Right atrium auricular region (tissue), 2 donors: ENCODE measurements around the gene OR10Z1. TPM values are rescaled to one million over a fixed set of nuclear protein-coding genes. Genes with fewer than 3 reads are reported as not detected.

Source experiments
- DNase-seq: peaks from one replicate; pipeline ENCODE4 v3.0.0-alpha.2; 2019; ENCODE audit warnings: low spot score
- H3K27ac ChIP-seq, 2 donors: fragments of 200-600 bp; sonication (generic); 1 replicate in 1 of 2; 2 replicates in 1 of 2; pipeline ENCODE4 v1.5.1; 2016 to 2019
- H3K27me3 ChIP-seq, 2 donors: fragments of 200-600 bp; sonication (generic); one replicate each; pipeline versions ENCODE4 v1.5.1 to v1.6.0; 2017 to 2019
- H3K36me3 ChIP-seq: fragments of 200-600 bp; sonication (generic); one replicate; pipeline ENCODE4 v1.5.1; 2016
- H3K4me1 ChIP-seq, 2 donors: fragments of 200-600 bp; sonication (generic); one replicate each; pipeline versions ENCODE4 v1.5.1 to v1.6.0; 2017 to 2019
- H3K4me3 ChIP-seq, 2 donors: fragments of 200-600 bp; sonication (generic); 1 replicate in 1 of 2; 2 replicates in 1 of 2; pipeline ENCODE4 v1.5.1; 2017 to 2019; ENCODE audit warnings: mild to moderate bottlenecking in 1 of 2, moderate library complexity in 1 of 2
- H3K9me3 ChIP-seq, 2 donors: fragments of 200-600 bp; sonication (generic); one replicate each; pipeline ENCODE4 v1.5.1; 2019
- CTCF ChIP-seq, 2 donors: fragments of 200-600 bp; sonication (generic); IDR thresholded peaks; one replicate each; pipeline ENCODE4 v1.5.1; 2019; ENCODE audit warnings: antibody characterized with exemption in 2 of 2
- total RNA-seq, 2 donors: library from RNA; depleted of rRNA; stranded (reverse); fragments of >200 nt; gene quantifications; one replicate each; pipeline ENCODE4 v1.1.0, GENCODE V29; 2016

The OR10Z1 gene
- total RNA-seq, 2 donors from 2014 or later: not detected

DNA sequence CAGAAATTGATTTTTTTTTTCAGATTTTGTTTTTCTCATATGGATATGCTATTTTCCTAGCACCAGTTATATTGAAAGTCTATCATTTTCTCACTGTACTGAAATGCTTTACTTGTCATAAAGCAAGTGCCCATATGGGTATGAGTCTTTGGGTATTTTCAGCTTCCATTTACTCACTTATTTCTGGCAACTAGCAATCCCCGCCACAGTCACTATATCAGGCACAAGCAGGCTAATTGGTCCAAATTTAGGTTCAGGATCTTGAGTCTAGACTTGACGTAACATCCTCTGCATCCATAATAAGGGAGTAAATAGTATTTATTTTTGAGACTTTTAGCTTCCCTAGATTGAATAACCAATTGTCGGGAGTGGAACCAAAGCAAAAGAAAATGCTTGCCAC is 27.5 kb upstream of the OR10Z1 start:
- no peaks in the 10 kb centered on the region for H3K4me1 ChIP-seq
- no peaks in the 10 kb centered on the region for H3K36me3 ChIP-seq
- H3K27me3 ChIP-seq: no peaks in the 10 kb centered on the region
- TF ChIP-seq CTCF (IDR thresholded peaks at IDR 0.05): no peak
- DNase-seq: no peak
- H3K9me3 ChIP-seq: no peaks in the 10 kb centered on the region
- no peak overlapping the region for H3K4me3 ChIP-seq
- H3K27ac ChIP-seq: no peak overlapping the region

DNA sequence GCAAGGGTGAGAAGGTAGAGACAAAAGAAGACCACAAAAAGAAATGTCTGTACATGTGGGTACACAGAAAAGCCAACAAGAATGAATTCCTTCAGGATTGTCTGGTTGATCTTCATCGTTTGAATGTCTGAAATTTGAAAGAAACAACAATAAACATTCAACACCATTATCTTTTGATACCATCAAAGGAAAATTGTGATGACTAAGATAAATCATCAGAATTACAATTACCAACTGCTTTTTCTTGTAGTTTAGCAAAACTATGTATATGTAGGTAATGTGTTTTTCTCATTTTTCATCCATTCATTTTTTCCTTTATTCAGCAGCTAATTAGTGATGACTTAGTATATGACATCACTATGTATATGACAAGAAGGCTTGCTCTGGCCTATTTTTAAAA is 25.3 kb upstream of the OR10Z1 start, which contains the start of gene OR10X1:
Gene OR10X1 (minus strand): TSS at position 167 of the 400 bp plus-strand sequence. CDS start 0 bp downstream, at position 167.
- H3K9me3 ChIP-seq: no peaks in the 10 kb centered on the region
- no peaks in the 10 kb centered on the region for H3K4me1 ChIP-seq
- TF ChIP-seq CTCF (IDR thresholded peaks at IDR 0.05): no peak
- no peak within 1 kb of the TSS for H3K4me3 ChIP-seq
- no peaks in the 10 kb centered on the region for H3K27me3 ChIP-seq
- H3K27ac ChIP-seq: no peak within 1 kb of the TSS
- H3K36me3 ChIP-seq: no peaks in the 10 kb centered on the region
- no peak for DNase-seq

DNA sequence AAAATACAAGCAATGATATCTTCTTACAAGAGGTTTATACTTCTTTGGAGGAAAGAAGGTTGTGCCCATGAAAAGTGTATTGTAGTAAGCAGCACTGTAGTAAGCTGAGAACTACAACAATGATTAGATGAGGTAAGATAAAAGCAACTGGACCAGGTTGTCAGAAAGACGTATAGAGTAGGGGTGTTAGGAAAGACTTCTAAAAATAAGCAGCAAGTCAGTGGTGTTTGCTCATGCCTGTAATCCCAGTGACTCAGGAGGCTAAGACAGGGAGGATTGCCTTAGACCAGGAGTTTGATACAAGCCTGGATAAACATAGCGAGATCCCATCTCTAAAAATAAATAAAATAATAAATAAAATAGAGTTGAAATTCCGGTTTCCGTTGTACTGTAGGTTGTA is 21.1 kb upstream of the OR10Z1 start:
- no peak overlapping the region for H3K4me3 ChIP-seq
- TF ChIP-seq CTCF (IDR thresholded peaks at IDR 0.05): no peak

DNA sequence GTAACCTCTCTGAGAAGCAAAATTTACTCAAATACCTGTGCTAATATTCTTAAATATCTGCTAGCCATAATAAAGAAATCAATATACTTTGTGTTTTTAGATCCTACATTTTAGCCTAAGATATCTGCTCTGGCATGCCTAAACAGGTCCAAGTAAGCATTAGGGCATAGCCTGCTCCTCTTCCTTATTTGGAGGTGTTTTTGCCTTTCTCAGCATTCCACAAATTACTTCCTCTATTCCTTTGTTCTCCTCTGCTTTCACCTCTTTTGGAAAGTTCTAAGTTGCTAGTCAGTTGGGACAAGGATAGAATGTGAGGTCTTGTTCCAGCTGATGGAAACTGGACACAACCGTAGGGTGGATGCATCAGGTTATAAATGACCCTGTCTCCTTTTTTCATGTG is 18.1 kb upstream of the OR10Z1 start:
- TF ChIP-seq CTCF (IDR thresholded peaks at IDR 0.05): no peak
- no peak for DNase-seq
- Histone ChIP-seq H3K27ac (no peak overlapping the region), H3K4me1 (no peaks in the 10 kb centered on the region), H3K36me3 (no peaks in the 10 kb centered on the region), H3K9me3 (peaks cover 4 to 12% of the 10 kb centered on the region in 2 donors), H3K4me3 (no peak overlapping the region), H3K27me3 (no peaks in the 10 kb centered on the region)

More for the DNA sequence above, 21.1 kb upstream of the OR10Z1 start:
- no peaks in the 10 kb centered on the region for H3K27me3 ChIP-seq
- H3K27ac ChIP-seq: no peak overlapping the region
- DNase-seq: no peak
- H3K4me1 ChIP-seq: no peaks in the 10 kb centered on the region
- no peaks in the 10 kb centered on the region for H3K36me3 ChIP-seq
- H3K9me3 ChIP-seq: peaks cover 4 to 11% of the 10 kb centered on the region in 2 donors

DNA sequence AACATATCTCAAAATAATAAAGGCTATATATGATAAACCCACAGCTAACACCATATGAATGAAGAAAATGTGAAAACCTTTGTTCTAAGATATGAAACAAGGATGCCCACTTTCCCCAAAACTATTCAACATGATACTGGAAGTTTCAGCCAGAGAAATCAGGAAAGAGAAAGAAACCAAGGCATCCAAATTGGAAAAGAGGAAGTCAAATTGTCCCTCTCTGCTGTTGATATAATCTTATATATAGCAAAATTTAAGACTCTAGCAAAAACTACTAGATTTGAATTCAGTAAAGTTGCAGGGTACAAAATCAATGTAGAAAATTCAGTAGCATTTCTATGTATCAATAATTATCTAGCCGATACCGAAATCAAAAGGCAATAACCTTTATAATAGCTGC is 4.3 kb upstream of the OR10Z1 start:
- H3K27ac ChIP-seq: no peak overlapping the region
- DNase-seq: no peak
- H3K4me1 ChIP-seq: no peaks in the 10 kb centered on the region
- peaks cover 0 to 17% of the 10 kb centered on the region in 2 donors for H3K9me3 ChIP-seq
- no peak for TF ChIP-seq CTCF (IDR thresholded peaks at IDR 0.05)
- no peak overlapping the region for H3K4me3 ChIP-seq
- no peaks in the 10 kb centered on the region for H3K27me3 ChIP-seq
- H3K36me3 ChIP-seq: no peaks in the 10 kb centered on the region

DNA sequence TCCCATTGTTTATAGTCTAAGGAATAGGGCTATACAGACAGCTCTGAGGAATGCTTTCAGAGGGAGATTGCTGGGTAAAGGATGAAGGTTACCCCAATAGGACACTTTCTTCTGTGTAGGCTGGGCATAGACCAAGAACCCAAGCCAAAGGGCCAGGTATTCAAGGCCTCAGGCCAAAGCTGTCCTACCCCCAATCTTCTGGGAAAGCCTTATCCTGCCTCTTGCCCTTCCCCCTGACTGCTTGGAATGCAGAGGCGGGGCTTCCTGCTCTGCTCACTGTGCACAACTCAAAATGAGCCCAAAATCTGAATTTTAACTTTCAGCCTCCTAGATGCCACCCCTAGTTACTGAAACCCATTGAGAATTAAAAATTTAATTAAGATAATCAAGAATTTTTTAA is 2.2 kb downstream of the OR10Z1 start:
- no peak for TF ChIP-seq CTCF (IDR thresholded peaks at IDR 0.05)
- H3K4me1 ChIP-seq: no peaks in the 10 kb centered on the region
- no peak overlapping the region for H3K27ac ChIP-seq
- no peak for DNase-seq
- no peaks in the 10 kb centered on the region for H3K36me3 ChIP-seq
- no peaks in the 10 kb centered on the region for H3K9me3 ChIP-seq
- no peak overlapping the region for H3K4me3 ChIP-seq
- no peaks in the 10 kb centered on the region for H3K27me3 ChIP-seq
